Measurements from ENCODE around the gene CGNL1.

CGNL1 gene

DNA sequence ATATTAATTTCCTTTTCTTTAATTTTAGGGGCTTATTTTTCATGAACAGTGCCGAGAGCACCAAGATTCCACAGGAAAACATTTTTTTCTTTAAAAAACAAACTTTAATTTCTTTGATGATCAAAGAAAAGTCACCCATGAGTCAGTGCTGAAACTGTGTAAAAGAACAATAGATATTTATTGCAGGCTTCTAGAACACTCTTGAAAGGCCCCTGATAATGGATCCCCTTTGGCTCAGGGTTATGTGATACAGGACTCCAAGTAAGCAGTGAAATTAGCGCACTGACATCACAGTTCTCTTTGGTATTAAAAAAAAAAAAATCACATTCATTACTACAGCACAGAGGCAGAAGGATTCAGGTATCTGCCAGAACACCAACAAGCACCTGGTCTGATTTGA lies 149.3 kb downstream of the CGNL1 start:
- TF ChIP-seq EGR1 (IDR thresholded peaks at IDR 0.05) (no peak), TCF12 (IDR thresholded peaks at IDR 0.05; ENCODE audit: low read depth) (no peak), ZBTB7A (IDR thresholded peaks at IDR 0.05; ENCODE audit: low read depth) (no peak)
- TF ChIP-seq, protein P1, sequence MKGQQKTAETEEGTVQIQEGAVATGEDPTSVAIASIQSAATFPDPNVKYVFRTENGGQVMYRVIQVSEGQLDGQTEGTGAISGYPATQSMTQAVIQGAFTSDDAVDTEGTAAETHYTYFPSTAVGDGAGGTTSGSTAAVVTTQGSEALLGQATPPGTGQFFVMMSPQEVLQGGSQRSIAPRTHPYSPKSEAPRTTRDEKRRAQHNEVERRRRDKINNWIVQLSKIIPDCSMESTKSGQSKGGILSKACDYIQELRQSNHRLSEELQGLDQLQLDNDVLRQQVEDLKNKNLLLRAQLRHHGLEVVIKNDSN (IDR thresholded peaks at IDR 0.05): no peak
- TF ChIP-seq, protein P2, sequence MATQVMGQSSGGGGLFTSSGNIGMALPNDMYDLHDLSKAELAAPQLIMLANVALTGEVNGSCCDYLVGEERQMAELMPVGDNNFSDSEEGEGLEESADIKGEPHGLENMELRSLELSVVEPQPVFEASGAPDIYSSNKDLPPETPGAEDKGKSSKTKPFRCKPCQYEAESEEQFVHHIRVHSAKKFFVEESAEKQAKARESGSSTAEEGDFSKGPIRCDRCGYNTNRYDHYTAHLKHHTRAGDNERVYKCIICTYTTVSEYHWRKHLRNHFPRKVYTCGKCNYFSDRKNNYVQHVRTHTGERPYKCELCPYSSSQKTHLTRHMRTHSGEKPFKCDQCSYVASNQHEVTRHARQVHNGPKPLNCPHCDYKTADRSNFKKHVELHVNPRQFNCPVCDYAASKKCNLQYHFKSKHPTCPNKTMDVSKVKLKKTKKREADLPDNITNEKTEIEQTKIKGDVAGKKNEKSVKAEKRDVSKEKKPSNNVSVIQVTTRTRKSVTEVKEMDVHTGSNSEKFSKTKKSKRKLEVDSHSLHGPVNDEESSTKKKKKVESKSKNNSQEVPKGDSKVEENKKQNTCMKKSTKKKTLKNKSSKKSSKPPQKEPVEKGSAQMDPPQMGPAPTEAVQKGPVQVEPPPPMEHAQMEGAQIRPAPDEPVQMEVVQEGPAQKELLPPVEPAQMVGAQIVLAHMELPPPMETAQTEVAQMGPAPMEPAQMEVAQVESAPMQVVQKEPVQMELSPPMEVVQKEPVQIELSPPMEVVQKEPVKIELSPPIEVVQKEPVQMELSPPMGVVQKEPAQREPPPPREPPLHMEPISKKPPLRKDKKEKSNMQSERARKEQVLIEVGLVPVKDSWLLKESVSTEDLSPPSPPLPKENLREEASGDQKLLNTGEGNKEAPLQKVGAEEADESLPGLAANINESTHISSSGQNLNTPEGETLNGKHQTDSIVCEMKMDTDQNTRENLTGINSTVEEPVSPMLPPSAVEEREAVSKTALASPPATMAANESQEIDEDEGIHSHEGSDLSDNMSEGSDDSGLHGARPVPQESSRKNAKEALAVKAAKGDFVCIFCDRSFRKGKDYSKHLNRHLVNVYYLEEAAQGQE (IDR thresholded peaks at IDR 0.05; ENCODE audit: low read depth): no peak

DNA sequence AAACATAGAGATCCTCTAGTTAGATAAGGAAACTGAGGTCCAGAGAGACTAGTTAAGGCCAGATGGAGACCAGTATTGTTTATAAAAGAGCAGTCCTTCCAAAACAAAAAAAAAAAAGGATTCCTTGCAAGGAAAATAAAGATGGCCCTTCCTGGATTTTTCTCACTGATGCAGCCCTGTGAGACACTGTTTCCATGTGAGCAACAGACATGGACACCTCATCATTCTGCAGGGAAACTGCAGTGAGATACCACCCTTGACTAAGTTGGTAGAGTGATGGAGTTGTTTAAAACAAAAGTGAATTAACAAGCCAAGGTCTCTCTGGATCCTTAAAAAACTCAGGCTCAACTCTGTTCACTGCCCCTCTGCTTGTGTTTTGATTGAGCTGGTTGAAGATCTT lies 149.8 kb downstream of the CGNL1 start:
- TF ChIP-seq ZBTB7A (IDR thresholded peaks at IDR 0.05; ENCODE audit: low read depth) (no peak), EP300 (IDR thresholded peaks at IDR 0.05; ENCODE audit: borderline replicate concordance) (no peak), YY1 (IDR thresholded peaks at IDR 0.05; ENCODE audit: low read depth) (no peak)

DNA sequence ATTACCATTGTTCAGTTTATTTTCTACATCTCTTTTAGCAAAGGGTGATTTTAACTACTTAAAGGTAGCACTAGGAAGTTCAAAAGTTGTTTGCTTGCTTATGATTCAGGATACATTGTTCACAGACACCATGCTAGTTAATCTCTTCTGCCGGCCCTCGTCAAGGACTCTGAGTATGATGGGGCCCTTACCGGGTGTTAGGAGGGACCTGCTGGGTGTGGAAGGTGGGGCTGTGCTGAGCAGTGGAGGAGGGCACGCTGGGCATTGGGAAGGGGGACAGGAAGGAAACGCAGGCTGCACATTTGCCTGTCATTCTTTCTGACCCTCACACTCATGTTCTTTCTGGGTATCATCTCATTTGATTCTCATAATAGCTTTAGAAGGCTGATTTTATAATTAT lies 150.3 kb downstream of the CGNL1 start:
- TF ChIP-seq FOXM1 (IDR thresholded peaks at IDR 0.05; ENCODE audit: borderline replicate concordance, low read depth) (no peak), TCF12 (IDR thresholded peaks at IDR 0.05; ENCODE audit: low read depth) (no peak), NFIC (IDR thresholded peaks at IDR 0.05) (no peak), EGR1 (IDR thresholded peaks at IDR 0.05) (no peak), CREB1 (IDR thresholded peaks at IDR 0.05; ENCODE audit: low read depth) (no peak), TEAD4 (IDR thresholded peaks at IDR 0.05) (no peak), ZBTB7A (IDR thresholded peaks at IDR 0.05; ENCODE audit: low read depth) (no peak), EP300 (IDR thresholded peaks at IDR 0.05; ENCODE audit: borderline replicate concordance) (no peak)
- TF ChIP-seq, protein P1 (IDR thresholded peaks at IDR 0.05): no peak

DNA sequence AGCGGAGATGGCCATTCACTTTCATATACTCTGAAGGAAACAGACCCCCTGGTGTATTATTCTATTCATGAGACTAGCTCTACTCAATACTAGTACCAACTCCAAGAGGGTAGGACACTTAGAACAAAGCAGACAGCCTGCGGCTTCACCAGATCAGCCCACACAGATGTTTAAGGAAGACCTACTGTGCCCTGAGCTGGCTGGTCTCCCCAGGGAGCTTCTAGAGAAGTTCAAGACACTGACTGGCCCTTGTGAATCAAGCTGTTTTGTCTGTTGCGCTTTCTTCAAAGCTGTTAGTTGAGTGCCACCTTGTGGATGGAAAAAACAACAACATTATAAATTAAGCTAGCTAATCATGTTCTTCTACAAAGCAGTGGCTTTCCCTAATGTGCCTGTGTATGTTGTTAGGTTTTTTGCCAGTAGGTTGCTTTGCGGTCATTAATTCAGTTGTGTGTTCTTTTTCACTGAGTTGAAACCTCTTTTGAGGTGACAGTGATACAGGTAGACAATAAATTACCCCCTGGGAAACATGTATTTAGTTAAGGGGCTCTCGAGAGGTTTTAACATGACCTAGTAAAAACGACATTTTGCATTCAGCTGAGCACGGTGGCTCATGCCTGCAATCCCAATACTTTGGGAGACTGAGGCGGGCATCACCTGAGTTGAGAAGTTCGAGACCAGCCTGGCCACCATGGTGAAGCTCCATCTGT lies 151.2 kb downstream of the CGNL1 start:
- TF ChIP-seq ZBTB7A (IDR thresholded peaks at IDR 0.05; ENCODE audit: low read depth): no peak
- peak; percentile 97 for TF ChIP-seq RAD21 (IDR thresholded peaks at IDR 0.05; ENCODE audit: low read depth)

DNA sequence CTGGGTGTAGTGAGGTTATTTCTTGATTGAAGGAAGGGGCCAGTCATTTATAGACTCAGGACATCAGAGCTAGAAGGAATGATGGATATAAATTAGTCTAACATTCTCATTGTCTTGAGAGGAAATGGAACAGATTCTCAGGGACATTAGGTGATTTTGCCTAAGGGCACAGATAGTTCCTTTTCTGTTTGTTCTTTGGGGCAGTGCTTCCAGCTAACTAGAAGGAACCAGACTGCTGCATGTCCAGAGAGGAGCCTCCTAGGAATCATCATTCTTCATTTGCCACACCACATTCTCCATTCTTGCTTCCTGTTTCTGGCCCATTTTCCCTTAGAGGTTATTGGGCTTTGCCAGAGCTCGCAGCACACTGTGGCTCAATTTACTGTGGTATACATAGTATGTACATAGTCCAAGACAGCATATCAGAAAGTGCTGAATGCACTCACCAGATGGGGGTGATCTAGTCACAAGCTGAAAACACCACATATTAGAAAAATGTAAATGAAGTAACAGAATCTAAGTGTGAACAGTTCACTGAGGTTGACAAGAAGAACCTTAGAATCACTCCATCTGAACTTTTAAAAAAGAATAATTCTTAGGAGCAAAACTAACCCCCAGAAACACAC lies 152.7 kb downstream of the CGNL1 start:
- TF ChIP-seq EP300 (IDR thresholded peaks at IDR 0.05; ENCODE audit: borderline replicate concordance) (no peak), CEBPB (IDR thresholded peaks at IDR 0.05) (no peak), TEAD4 (IDR thresholded peaks at IDR 0.05) (no peak), FOXM1 (IDR thresholded peaks at IDR 0.05; ENCODE audit: borderline replicate concordance, low read depth) (no peak), TAF1 (IDR thresholded peaks at IDR 0.05; ENCODE audit: low read depth) (no peak), CREB1 (IDR thresholded peaks at IDR 0.05; ENCODE audit: low read depth) (no peak), NFIC (IDR thresholded peaks at IDR 0.05) (no peak), RAD21 (IDR thresholded peaks at IDR 0.05; ENCODE audit: low read depth) (no peak), ZBTB7A (IDR thresholded peaks at IDR 0.05; ENCODE audit: low read depth) (no peak), TCF12 (IDR thresholded peaks at IDR 0.05; ENCODE audit: low read depth) (no peak), EGR1 (IDR thresholded peaks at IDR 0.05) (no peak), YY1 (IDR thresholded peaks at IDR 0.05; ENCODE audit: low read depth) (no peak)
- TF ChIP-seq, protein P2 (IDR thresholded peaks at IDR 0.05; ENCODE audit: low read depth): no peak
- TF ChIP-seq, protein P1 (IDR thresholded peaks at IDR 0.05): no peak
- TF ChIP-seq, protein P3, sequence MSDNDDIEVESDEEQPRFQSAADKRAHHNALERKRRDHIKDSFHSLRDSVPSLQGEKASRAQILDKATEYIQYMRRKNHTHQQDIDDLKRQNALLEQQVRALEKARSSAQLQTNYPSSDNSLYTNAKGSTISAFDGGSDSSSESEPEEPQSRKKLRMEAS (IDR thresholded peaks at IDR 0.05): no peak

DNA sequence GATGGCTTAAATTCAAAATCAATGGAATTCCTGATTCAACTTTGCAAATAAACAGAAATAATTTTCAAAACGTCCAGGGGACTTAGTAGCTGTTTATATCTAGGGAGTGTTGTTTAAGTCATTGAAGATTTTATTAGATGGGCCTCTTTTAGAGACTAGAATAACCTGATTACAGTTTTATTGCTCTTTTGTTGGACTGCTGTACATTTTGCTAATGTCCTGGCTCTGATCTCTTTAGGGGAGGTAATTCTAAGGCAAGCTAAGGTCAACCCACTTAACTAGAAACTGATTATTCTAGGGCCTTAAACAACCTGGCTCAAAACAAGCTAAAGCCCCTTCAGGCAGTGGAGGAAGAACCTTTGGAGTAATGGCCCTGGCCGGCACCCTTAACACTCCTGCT lies 153.4 kb downstream of the CGNL1 start:
- TF ChIP-seq NFIC (IDR thresholded peaks at IDR 0.05) (no peak), TCF12 (IDR thresholded peaks at IDR 0.05; ENCODE audit: low read depth) (no peak), TAF1 (IDR thresholded peaks at IDR 0.05; ENCODE audit: low read depth) (no peak)
- TF ChIP-seq, protein P2 (IDR thresholded peaks at IDR 0.05; ENCODE audit: low read depth): no peak
